ENCODE data around the gene COL5A2. TPM values are rescaled to one million over a fixed set of nuclear protein-coding genes. Genes with fewer than 3 reads are reported as not detected.

COL5A2 gene
- total RNA-seq, 1 donor from 2014 or later = 459 TPM

- no peaks in the 10 kb centered on the region for H3K27me3 Mint-ChIP-seq (ENCODE audit: low read depth)
- H3K4me3 Mint-ChIP-seq = no peak overlapping the region
- H3K4me1 Mint-ChIP-seq = peaks cover 43% of the 10 kb centered on the region
- peaks cover 5% of the 10 kb centered on the region for H3K36me3 Mint-ChIP-seq
- TF ChIP-seq, protein P1, sequence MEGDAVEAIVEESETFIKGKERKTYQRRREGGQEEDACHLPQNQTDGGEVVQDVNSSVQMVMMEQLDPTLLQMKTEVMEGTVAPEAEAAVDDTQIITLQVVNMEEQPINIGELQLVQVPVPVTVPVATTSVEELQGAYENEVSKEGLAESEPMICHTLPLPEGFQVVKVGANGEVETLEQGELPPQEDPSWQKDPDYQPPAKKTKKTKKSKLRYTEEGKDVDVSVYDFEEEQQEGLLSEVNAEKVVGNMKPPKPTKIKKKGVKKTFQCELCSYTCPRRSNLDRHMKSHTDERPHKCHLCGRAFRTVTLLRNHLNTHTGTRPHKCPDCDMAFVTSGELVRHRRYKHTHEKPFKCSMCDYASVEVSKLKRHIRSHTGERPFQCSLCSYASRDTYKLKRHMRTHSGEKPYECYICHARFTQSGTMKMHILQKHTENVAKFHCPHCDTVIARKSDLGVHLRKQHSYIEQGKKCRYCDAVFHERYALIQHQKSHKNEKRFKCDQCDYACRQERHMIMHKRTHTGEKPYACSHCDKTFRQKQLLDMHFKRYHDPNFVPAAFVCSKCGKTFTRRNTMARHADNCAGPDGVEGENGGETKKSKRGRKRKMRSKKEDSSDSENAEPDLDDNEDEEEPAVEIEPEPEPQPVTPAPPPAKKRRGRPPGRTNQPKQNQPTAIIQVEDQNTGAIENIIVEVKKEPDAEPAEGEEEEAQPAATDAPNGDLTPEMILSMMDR (IDR thresholded peaks at IDR 0.05; ENCODE audit: unreplicated experiment) = peak; percentile 22
- peak overlapping the region; percentile 93 for H3K27ac Mint-ChIP-seq
- no peak for DNase-seq (ENCODE audit: low spot score in 2 of 2, unreplicated experiment in 2 of 2)
- peaks cover 8% of the 10 kb centered on the region for H3K9me3 Mint-ChIP-seq
Measured at GRCh38 chr2:189142893-189143759, 36.4 kb downstream of the COL5A2 start.

DNA sequence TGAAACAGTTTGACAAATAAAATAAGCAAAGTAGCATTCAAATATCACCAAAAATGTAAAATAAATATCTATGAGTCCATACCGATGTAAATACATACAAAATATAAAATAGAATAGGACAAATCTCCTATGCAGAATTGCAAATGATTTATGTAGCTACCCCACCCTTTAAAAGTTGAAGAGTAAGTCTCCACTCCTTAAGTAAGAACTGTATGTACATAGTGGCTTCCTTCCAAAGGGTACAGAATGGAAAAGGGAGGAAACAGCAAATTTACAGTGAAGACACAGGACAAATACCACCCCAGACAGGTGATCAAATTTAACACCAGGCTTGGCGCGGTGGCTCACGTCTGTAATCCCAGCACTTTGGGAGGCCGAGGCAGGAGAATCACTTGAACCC, 40.8 kb downstream of the COL5A2 start:
- TF ChIP-seq, protein P1 (IDR thresholded peaks at IDR 0.05; ENCODE audit: unreplicated experiment) = no peak
- no peak overlapping the region for H3K27ac Mint-ChIP-seq
- H3K36me3 Mint-ChIP-seq = peaks cover 6% of the 10 kb centered on the region
- H3K4me1 Mint-ChIP-seq = peaks cover 37% of the 10 kb centered on the region
- DNase-seq (ENCODE audit: low spot score in 2 of 2, unreplicated experiment in 2 of 2) = no peak
- no peaks in the 10 kb centered on the region for H3K27me3 Mint-ChIP-seq (ENCODE audit: low read depth)
- no peak overlapping the region for H3K4me3 Mint-ChIP-seq
- no peaks in the 10 kb centered on the region for H3K9me3 Mint-ChIP-seq

GRCh38 chr2:189137519-189137918, 42.0 kb downstream of the COL5A2 start:
- no peaks in the 10 kb centered on the region for H3K9me3 Mint-ChIP-seq
- no peak for DNase-seq (ENCODE audit: low spot score in 2 of 2, unreplicated experiment in 2 of 2)
- H3K4me1 Mint-ChIP-seq = peaks cover 25% of the 10 kb centered on the region
- TF ChIP-seq, protein P1 (IDR thresholded peaks at IDR 0.05; ENCODE audit: unreplicated experiment) = no peak
- no peaks in the 10 kb centered on the region for H3K27me3 Mint-ChIP-seq (ENCODE audit: low read depth)
- H3K27ac Mint-ChIP-seq = peak overlapping the region; percentile 53
- peaks cover 13% of the 10 kb centered on the region for H3K36me3 Mint-ChIP-seq
- no peak overlapping the region for H3K4me3 Mint-ChIP-seq

GRCh38 chr2:189134485-189134884, 45.1 kb downstream of the COL5A2 start:
- peaks cover 24% of the 10 kb centered on the region for H3K4me1 Mint-ChIP-seq
- no peak overlapping the region for H3K4me3 Mint-ChIP-seq
- no peak overlapping the region for H3K27ac Mint-ChIP-seq
- DNase-seq (ENCODE audit: low spot score in 2 of 2, unreplicated experiment in 2 of 2) = no peak
- TF ChIP-seq, protein P1 (IDR thresholded peaks at IDR 0.05; ENCODE audit: unreplicated experiment) = no peak
- H3K36me3 Mint-ChIP-seq = peaks cover 13% of the 10 kb centered on the region
- no peaks in the 10 kb centered on the region for H3K9me3 Mint-ChIP-seq
- H3K27me3 Mint-ChIP-seq (ENCODE audit: low read depth) = no peaks in the 10 kb centered on the region

GRCh38 chr2:189131991-189132390, 47.6 kb downstream of the COL5A2 start:
- Mint-ChIP-seq H3K9me3 (no peaks in the 10 kb centered on the region), H3K4me1 (peaks cover 30% of the 10 kb centered on the region), H3K36me3 (peaks cover 15% of the 10 kb centered on the region), H3K27me3 (ENCODE audit: low read depth) (no peaks in the 10 kb centered on the region), H3K27ac (no peak overlapping the region), H3K4me3 (no peak overlapping the region)
- TF ChIP-seq, protein P1 (IDR thresholded peaks at IDR 0.05; ENCODE audit: unreplicated experiment) = no peak
- no peak for DNase-seq (ENCODE audit: low spot score in 2 of 2, unreplicated experiment in 2 of 2)

All from mesothelial cell of epicardium (in vitro differentiated cells).